Endothelial cell of umbilical vein (primary cell): ENCODE results near the gene PPP1R13L. TPM values are rescaled to one million over a fixed set of nuclear protein-coding genes. Genes with fewer than 3 reads are reported as not detected.

Source experiments
- BruUV-seq: library from RNA; stranded (reverse); fragments of 400-500 nt; replicated peaks from 2 replicates; lab custom pipeline; 2021; lab: Mats Ljungman, UMichigan
- CTCF ChIA-PET: fragments of 300-600, 350-600 bp; sonication (Branson Sonifier 250); formaldehyde crosslinking; loops from one replicate; lab custom pipeline; 2021; ENCODE audit warnings: antibody characterized with exemption, inconsistent platforms; lab: Charles Lee
- POLR2A ChIA-PET: fragments of 300-600, 350-600 bp; sonication (Branson Sonifier 250); formaldehyde crosslinking; loops from one replicate; lab custom pipeline; 2021; ENCODE audit warnings: antibody characterized with exemption, inconsistent platforms; lab: Charles Lee
- DNase-seq: peaks from one replicate; pipeline ENCODE4 v3.0.0-alpha.2; 2011; ENCODE audit warnings: low read depth, low spot score
- FAIRE-seq: peaks from 2 replicates; lab custom pipeline; 2011; peaks lifted over from hg19 to GRCh38; lab: Jason Lieb, UNC
- H2AFZ ChIP-seq: 2 replicates; pipeline ENCODE4 v1.6.0; 2012; ENCODE audit warnings: low read depth, low read length, control low read depth, inconsistent platforms
- H3K27ac ChIP-seq: 2 replicates; pipeline ENCODE4 v1.5.1; 2011; ENCODE audit warnings: low read depth, mild to moderate bottlenecking, control low read depth, low read length, moderate library complexity; ENCODE audit not compliant: insufficient read depth
- H3K27me3 ChIP-seq, 2 experiments: 2 replicates each; pipeline versions ENCODE4 v1.6.0 to v1.6.1; 2011; ENCODE audit warnings: low read length in 2 of 2, mixed read lengths in 1 of 2; ENCODE audit not compliant: control insufficient read depth in 2 of 2, insufficient read depth in 2 of 2
- H3K36me3 ChIP-seq, 2 experiments: 2 replicates in 1 of 2; 3 replicates in 1 of 2; pipeline ENCODE4 v1.5.1; 2011; ENCODE audit warnings: low read length in 2 of 2, mild to moderate bottlenecking in 1 of 2, moderate library complexity in 1 of 2; ENCODE audit not compliant: control insufficient read depth in 2 of 2, insufficient read depth in 2 of 2; ENCODE audit errors: extremely low read depth in 1 of 2
- H3K4me1 ChIP-seq: 3 replicates; pipeline ENCODE4 v1.5.1; 2011; ENCODE audit warnings: mild to moderate bottlenecking, low read length; ENCODE audit not compliant: control insufficient read depth, insufficient read depth; ENCODE audit errors: extremely low read depth
- H3K4me2 ChIP-seq: 2 replicates; pipeline ENCODE4 v1.6.1; 2011; ENCODE audit warnings: low read length, control low read depth, mixed read lengths; ENCODE audit not compliant: insufficient read depth
- H3K4me3 ChIP-seq, 3 experiments: fragments of 200-600 bp in 1 of 3; sonication (generic), shearing (Covaris generic) in 1 of 3; replicated peaks in 1 of 3; 2 replicates each; pipeline ENCODE4 v1.5.1; 2011 to 2016; ENCODE audit warnings: control low read depth in 3 of 3, low read length in 3 of 3, mild to moderate bottlenecking in 2 of 3, inconsistent platforms in 1 of 3, low read depth in 1 of 3, moderate library complexity in 1 of 3; ENCODE audit not compliant: insufficient read depth in 1 of 3
- H3K79me2 ChIP-seq: 2 replicates; pipeline ENCODE4 v1.6.0; 2012; ENCODE audit warnings: low read length, inconsistent platforms; ENCODE audit not compliant: control insufficient read depth, insufficient read depth
- H3K9ac ChIP-seq: replicated peaks from 2 replicates; pipeline ENCODE3; 2011; ENCODE audit warnings: low read length, control low read depth; ENCODE audit not compliant: insufficient read depth; ENCODE audit errors: extremely low read depth
- H3K9me1 ChIP-seq: replicated peaks from 3 replicates; pipeline ENCODE4 v1.6.0; 2011; ENCODE audit warnings: mild to moderate bottlenecking, low read length; ENCODE audit not compliant: control insufficient read depth, insufficient read depth; ENCODE audit errors: extremely low read depth
- H3K9me3 ChIP-seq: replicated peaks from 2 replicates; pipeline ENCODE4 v1.5.1; 2012; ENCODE audit warnings: low read length, inconsistent platforms; ENCODE audit not compliant: control insufficient read depth, insufficient read depth
- H4K20me1 ChIP-seq: replicated peaks from 2 replicates; pipeline ENCODE3; 2011; ENCODE audit warnings: mild to moderate bottlenecking, low read length; ENCODE audit not compliant: control insufficient read depth, insufficient read depth; ENCODE audit errors: extremely low read depth
- JUN ChIP-seq: IDR thresholded peaks from 2 replicates; pipeline ENCODE4 v1.6.1; 2011; ENCODE audit warnings: borderline replicate concordance, low read depth; ENCODE audit not compliant: insufficient read length, insufficient read depth
- dilution Hi-C: fragments of 300-500 bp; cut with MboI; formaldehyde crosslinking; loops from one replicate; pipeline ENCODE4 v1.15.0; 2019; ENCODE audit warnings: low sequenced_read_pairs; ENCODE audit not compliant: extremely low pct_ligation_motif_present
- intact Hi-C: fragments of 100-400 bp; cut with micrococcal nuclease; formaldehyde crosslinking; loops from one replicate; pipeline ENCODE4 v1.10.0; 2022
- microRNA-seq: library from miRNA; unstranded; fragments of <30 nt; microRNA quantifications from one replicate; pipeline ENCODE4 v1.2.0, GENCODE V29; 2021; ENCODE audit warnings: borderline number of aligned reads, borderline replicate concordance
- polyA plus RNA-seq, 4 experiments: library from polyadenylated mRNA; depleted of rRNA in 3 of 4; stranded (reverse) in 3 of 4; unstranded in 1 of 4; fragments of >200 nt; gene quantifications; 2 replicates each; pipeline versions ENCODE4 v1.2.1 to v1.2.3, GENCODE V29; 2011 to 2012; ENCODE audit warnings: missing spikeins in 1 of 4
- small RNA-seq: library from RNA; depleted of rRNA; stranded (forward); fragments of <200 nt; gene quantifications from one replicate; pipeline ENCODE3, GENCODE V24; 2012; ENCODE audit warnings: low replicate concordance, low read depth; ENCODE audit not compliant: insufficient read depth, insufficient read length
- total RNA-seq: library from RNA; stranded (reverse); gene quantifications from 2 replicates; pipeline ENCODE4 v1.2.3, GENCODE V29; 2021

The PPP1R13L gene
- total and polyA plus RNA-seq, 2 donors (not counting 3 experiments of a cell fraction or from before 2014, with no cell fraction given) = 28.5 to 77.4 TPM

- Histone ChIP-seq H3K4me3 (no peak overlapping the region), H3K9me1 (no peaks in the 10 kb centered on the region), H3K36me3 (no peaks in the 10 kb centered on the region), H3K4me1 (peaks cover 3% of the 10 kb centered on the region), H3K27me3 (no peaks in the 10 kb centered on the region), H3K9me3 (no peaks in the 10 kb centered on the region), H3K27ac (no peak overlapping the region), H3K79me2 (no peaks in the 10 kb centered on the region), H4K20me1 (no peaks in the 10 kb centered on the region), H3K9ac (no peak overlapping the region), H3K4me2 (no peak overlapping the region), H2AFZ (no peak overlapping the region)
- no TSS peak for BruUV-seq
- ChIA-PET POLR2A (no interaction called here), CTCF (interaction anchor here (0.7 kb wide), 1 partner anchor 131 kb away, joined by 3 read pairs; no protein-coding TSS in a partner anchor)
- TF ChIP-seq JUN = no peak
- dilution Hi-C loops = no loop called here
- intact Hi-C loops = no loop called here
- FAIRE-seq (no peak), DNase-seq (no peak)
These were observed 73.5 kb downstream of the PPP1R13L start for GRCh38 chr19:45331411-45331810.

Small RNA genes within 50 kb of the gene (microRNA-seq; reads per million reads assigned to microRNA genes)
- gene MIR6088 = not detected

Small RNA genes within 50 kb of the gene (small RNA-seq; reads per million reads assigned to genes)
- gene MIR6088 = not detected

Other genes starting within 250 kb of the PPP1R13L start
- not detected in 2 replicates for gene NKPD1, start 244.1 kb downstream of the PPP1R13L start, total RNA-seq
- 0.04 and 0.05 TPM in 2 replicates for gene NKPD1, start 244.1 kb downstream of the PPP1R13L start, polyA plus RNA-seq
- 12.6 and 18.1 TPM in 2 replicates for gene TRAPPC6A, start 226.8 kb downstream of the PPP1R13L start, total RNA-seq
- gene TRAPPC6A, start 226.8 kb downstream of the PPP1R13L start, polyA plus RNA-seq = 45.4 and 46.6 TPM in 2 replicates
- 11.7 and 17.4 TPM in 2 replicates for gene BLOC1S3, start 226.3 kb downstream of the PPP1R13L start, total RNA-seq
- 13.6 and 13.8 TPM in 2 replicates for gene BLOC1S3, start 226.3 kb downstream of the PPP1R13L start, polyA plus RNA-seq
- gene EXOC3L2, start 159.7 kb downstream of the PPP1R13L start, total RNA-seq = 0.66 and 1.2 TPM in 2 replicates
- 1.7 and 1.8 TPM in 2 replicates for gene EXOC3L2, start 159.7 kb downstream of the PPP1R13L start, polyA plus RNA-seq
- gene MARK4, start 153.8 kb downstream of the PPP1R13L start, total RNA-seq = 50.0 and 51.6 TPM in 2 replicates
- gene MARK4, start 153.8 kb downstream of the PPP1R13L start, polyA plus RNA-seq = 13.9 and 14.4 TPM in 2 replicates
- gene CKM, start 82.2 kb downstream of the PPP1R13L start, total RNA-seq = not detected in 2 replicates
- not detected in 2 replicates for gene CKM, start 82.2 kb downstream of the PPP1R13L start, polyA plus RNA-seq
- gene KLC3, start 64.3 kb downstream of the PPP1R13L start, total RNA-seq = not detected in 2 replicates
- gene KLC3, start 64.3 kb downstream of the PPP1R13L start, polyA plus RNA-seq = not detected in 2 replicates
- 55.4 and 59.9 TPM in 2 replicates for gene ERCC2, start 34.5 kb downstream of the PPP1R13L start, total RNA-seq
- gene ERCC2, start 34.5 kb downstream of the PPP1R13L start, polyA plus RNA-seq = 61.8 and 79.6 TPM in 2 replicates
- 18.0 and 19.5 TPM in 2 replicates for gene POLR1G, start 1.6 kb upstream of the PPP1R13L start, total RNA-seq
- gene POLR1G, start 1.6 kb upstream of the PPP1R13L start, polyA plus RNA-seq = 6.6 and 6.7 TPM in 2 replicates
- 81.8 and 82.6 TPM in 2 replicates for gene ERCC1, start 18.8 kb upstream of the PPP1R13L start, total RNA-seq
- 126 and 146 TPM in 2 replicates for gene ERCC1, start 18.8 kb upstream of the PPP1R13L start, polyA plus RNA-seq
- gene FOSB, start 62.9 kb upstream of the PPP1R13L start, total RNA-seq = 2.0 and 23.0 TPM in 2 replicates
- 9.8 and 10.7 TPM in 2 replicates for gene FOSB, start 62.9 kb upstream of the PPP1R13L start, polyA plus RNA-seq
- 12.0 and 12.9 TPM in 2 replicates for gene RTN2, start 92.0 kb upstream of the PPP1R13L start, total RNA-seq
- 21.0 and 22.5 TPM in 2 replicates for gene RTN2, start 92.0 kb upstream of the PPP1R13L start, polyA plus RNA-seq
- 0.40 and 0.81 TPM in 2 replicates for gene PPM1N, start 93.4 kb upstream of the PPP1R13L start, total RNA-seq
- gene PPM1N, start 93.4 kb upstream of the PPP1R13L start, polyA plus RNA-seq = 0.48 and 0.59 TPM in 2 replicates
- gene VASP, start 102.4 kb upstream of the PPP1R13L start, total RNA-seq = 154 and 186 TPM in 2 replicates
- gene VASP, start 102.4 kb upstream of the PPP1R13L start, polyA plus RNA-seq = 94.3 and 126 TPM in 2 replicates
- 13.8 and 15.4 TPM in 2 replicates for gene OPA3, start 179.7 kb upstream of the PPP1R13L start, total RNA-seq
- 16.0 and 17.1 TPM in 2 replicates for gene OPA3, start 179.7 kb upstream of the PPP1R13L start, polyA plus RNA-seq
- gene GPR4, start 197.1 kb upstream of the PPP1R13L start, total RNA-seq = 26.7 and 30.3 TPM in 2 replicates
- 13.4 and 17.9 TPM in 2 replicates for gene GPR4, start 197.1 kb upstream of the PPP1R13L start, polyA plus RNA-seq
- gene EML2, start 234.3 kb upstream of the PPP1R13L start, total RNA-seq = 27.4 and 28.9 TPM in 2 replicates
- gene EML2, start 234.3 kb upstream of the PPP1R13L start, polyA plus RNA-seq = 23.3 and 23.8 TPM in 2 replicates